HG03565 (cell line): ENCODE data around the gene LOXL4.
"Not testable (repeated sequence)": the region's sequence is repeated elsewhere in the genome, so short reads cannot be mapped to it uniquely, and the experiment has no call there.

Experiments used
- ATAC-seq: cut with Tn5 transposase; IDR thresholded peaks from one replicate; pipeline ENCODE4 v1.9.1; 2021; ENCODE audit warnings: mild to moderate bottlenecking, moderate library complexity; ENCODE audit not compliant: unreplicated experiment

LOXL4 gene

DNA sequence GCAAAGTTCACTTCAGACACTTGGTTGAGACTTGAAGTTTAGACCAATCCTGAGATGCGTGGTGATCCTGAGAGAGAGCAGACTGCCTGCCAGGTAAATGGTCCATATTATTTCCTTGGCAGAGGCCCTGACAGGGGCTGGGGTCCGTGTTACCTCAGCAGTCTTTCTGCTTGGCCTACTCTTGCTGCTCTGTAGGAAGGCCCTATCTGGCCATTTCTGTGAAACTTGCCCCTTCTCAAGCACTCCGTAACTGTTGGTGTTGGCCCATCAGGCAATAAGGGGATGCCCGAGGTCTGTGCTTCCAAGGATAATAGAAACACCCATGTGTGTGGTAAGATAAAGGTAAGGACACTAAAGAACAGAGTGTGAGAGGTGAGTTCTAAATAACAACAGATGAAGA lies 20.0 kb downstream of the LOXL4 start:
- no peak for ATAC-seq

DNA sequence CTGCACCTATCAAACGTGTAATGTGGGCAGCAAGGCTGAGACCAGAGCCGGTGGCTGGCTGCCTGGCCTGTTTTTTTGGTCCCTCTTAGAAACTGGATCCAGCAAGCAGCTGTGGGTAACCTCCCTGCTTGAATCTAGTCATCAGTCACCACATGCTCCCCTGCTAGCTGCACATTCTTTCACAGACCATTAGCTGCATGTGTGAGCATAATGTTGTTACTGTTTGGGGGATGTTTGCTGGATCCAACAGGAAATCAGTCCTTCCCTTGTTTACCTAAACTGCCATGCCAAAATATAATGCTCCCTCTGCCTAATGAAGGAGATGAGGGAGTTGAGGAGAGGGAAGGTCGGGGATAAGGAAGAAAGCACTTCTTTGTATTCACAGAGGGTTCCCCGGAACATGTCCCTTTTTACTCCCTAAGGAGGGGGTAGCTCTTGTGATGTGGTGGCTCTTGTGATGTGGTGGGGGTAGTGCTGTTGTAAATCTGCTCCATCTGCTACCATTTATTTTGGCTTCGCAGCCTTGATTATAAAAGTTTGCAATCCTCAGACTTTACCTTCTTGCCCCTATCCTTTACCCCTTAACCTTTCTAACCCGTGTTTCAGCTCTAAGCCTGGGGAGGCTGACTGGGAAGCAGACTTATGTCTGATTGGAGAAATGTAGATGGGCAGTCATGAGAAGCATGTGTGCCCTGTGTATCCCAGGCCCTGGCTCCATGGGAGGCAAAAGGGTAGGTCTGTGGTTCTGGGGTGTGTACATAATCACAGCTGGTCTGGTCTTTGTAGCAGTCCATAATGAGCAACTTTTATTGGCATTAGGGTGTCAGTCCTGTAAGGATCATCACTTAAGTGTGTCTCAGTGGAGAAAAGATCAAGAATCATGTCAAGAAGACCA lies 20.8 kb downstream of the LOXL4 start:
- no peak for ATAC-seq

DNA sequence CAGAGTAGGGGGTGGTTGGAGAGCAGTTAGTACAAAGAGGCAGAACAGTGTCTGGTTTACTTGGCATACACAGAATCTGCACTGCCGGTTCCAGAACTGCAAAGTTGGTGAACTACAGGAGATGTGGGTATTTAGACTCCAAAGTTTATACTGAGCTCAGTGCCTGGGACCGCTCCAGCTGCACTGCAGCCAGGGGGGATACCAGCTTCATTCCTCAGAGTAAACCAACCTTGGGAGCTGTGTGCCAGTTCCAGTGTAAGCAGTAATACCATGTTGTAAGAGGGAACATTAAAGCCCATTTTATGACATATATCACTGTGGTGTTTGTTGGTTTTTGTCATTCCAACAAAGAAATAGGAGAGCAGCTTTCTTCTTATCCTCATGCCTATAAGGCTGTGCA lies 23.4 kb downstream of the LOXL4 start:
- ATAC-seq = no peak

DNA sequence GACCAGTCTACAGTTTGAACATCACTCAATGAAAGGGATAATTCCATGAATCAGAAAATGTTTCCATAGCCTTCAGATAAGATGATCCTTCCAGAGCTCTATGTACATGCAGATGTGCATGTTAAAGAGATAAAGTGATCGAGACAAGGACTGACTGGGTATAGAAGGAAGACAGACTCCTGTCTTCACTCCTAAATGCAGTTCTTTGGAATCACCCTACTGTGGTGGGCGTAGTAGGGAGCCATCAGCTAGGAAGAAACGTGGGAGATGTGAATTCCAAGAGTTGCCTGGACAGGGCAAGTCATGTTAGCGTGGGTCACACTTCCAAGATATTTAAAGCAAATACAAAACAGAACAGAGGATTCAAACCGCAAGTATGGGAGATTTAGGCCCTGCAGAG lies 23.9 kb downstream of the LOXL4 start:
- no peak for ATAC-seq

DNA sequence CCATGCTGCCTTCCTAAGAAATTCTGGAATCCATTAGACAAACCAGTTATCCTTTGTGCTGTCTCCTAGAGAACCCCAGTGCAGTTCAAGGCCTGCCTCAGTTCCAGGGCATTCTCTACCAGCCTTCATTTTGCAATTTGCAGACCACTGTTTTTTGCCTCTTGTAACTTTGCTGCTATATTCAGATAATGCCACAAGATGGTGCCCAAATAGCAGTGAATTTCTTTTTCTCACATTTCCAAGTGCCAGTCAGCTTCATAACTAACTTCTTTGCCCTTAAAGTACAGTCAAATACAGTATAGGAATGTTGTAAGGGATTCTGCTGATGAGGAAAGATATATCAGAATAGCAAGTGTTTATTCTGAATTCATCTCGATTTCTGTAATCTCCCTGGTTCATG lies 25.2 kb downstream of the LOXL4 start:
- ATAC-seq = no peak

DNA sequence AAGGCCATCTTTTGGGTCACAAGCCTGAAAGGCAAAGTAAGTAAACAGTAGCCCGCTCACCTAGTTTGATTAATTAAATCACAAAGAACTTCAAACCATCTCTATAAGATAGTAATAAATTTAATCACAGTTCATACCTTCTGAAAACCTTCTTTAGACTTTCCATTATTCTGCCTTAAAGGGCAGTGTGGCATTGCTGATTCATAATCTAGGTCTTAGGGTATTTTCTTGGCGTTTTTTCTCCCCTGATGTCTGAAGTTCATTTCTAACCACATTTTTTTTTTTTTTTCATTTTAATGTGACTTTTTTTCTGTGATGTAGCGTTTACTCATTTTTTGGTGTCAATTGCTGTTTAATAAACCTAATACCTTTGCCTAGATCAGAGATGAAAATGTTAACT lies 27.5 kb downstream of the LOXL4 start:
- no peak for ATAC-seq

DNA sequence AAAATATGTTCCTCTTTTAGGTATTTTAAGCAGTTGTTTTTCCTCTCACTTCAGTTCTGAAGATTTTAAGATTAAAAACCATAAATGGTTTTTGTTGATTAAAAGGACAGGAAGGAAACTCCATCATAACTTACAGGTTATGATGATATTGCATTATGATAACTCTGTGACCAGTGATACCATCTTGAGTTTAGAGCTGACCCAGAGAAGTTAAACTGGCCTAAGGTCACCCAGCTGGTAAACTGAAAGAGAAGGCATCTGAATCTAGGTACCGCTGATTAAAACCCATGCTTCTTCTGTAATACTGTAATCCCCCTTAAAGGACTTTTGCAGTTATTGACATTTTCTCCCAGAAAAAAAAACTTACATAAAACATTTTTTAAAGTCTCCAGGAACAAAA lies 29.6 kb downstream of the LOXL4 start:
- ATAC-seq = no peak

DNA sequence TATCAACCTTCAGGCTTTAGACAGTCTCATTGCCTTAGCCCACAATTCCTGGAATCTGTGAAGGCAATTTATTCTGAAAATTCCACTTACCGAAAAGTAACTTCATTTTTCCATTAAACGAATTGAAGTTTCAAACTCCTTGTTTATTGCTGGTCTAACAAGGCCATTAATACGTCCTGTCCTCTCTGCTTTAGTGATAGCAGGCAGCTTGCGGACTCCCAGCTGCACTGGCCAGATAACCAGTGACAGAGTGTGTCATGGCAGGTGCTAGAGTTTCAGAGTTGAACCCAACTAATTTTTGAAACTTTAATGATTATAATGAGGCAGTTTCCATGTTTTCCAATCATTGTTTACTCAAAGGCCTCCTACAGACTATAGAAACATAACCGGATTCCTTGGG lies 31.1 kb downstream of the LOXL4 start:
- no peak for ATAC-seq

DNA sequence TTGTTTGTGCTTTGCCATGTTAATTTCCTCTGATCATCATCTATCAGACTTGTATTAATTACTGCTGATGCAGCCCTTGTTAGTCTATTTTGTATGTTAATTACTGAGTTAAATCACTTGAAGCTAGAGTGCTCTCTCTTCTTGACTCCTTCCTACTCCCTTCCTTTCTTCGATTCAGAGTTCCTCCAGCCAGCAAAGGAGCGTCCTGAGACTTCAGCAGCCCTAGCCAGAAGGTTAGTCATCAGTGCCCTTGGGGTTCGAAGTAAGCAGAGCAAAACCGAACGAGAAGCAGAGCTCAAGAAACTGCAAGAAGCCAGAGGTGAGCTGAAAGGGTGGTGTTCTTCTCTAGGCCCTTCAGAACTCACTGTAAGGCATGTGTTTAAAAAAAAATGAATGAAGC lies 32.1 kb downstream of the LOXL4 start:
- no peak for ATAC-seq

DNA sequence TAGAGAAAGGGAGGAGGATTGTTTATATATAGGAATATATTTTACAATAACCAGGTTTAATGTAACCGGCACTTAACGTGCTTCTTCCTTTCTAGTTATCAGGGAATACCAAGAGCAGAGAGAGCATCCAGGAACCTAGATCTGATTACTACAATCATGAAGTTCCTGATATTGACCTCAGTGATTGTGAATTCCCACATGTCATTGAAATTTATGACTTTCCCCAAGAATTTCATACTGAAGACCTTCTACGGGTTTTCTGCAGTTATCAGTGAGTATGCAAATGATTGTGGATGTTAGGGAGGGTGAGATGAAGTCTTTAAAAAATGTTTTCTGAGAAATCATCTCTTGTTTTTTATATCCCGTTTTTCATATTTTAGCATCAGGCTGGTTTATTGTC lies 36.6 kb downstream of the LOXL4 start:
- ATAC-seq = no peak

DNA sequence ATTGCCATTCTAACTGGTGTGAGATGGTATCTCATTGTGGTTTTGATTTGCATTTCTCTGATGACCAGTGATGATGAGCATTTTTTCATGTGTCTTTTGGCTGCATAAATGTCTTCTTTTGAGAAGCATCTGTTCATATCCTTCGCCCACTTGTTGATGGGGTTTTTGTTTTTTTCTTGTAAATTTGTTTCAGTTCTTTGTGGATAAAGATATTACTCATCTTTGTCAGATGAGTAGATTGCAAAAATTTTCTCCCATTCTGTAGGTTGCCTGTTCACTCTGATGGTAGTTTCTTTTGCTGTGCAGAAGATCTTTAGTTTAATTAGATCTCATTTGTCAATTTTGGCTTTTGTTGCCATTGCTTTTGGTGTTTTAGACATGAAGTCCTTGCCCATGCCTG lies 39.7 kb downstream of the LOXL4 start:
- ATAC-seq = not testable (repeated sequence)

DNA sequence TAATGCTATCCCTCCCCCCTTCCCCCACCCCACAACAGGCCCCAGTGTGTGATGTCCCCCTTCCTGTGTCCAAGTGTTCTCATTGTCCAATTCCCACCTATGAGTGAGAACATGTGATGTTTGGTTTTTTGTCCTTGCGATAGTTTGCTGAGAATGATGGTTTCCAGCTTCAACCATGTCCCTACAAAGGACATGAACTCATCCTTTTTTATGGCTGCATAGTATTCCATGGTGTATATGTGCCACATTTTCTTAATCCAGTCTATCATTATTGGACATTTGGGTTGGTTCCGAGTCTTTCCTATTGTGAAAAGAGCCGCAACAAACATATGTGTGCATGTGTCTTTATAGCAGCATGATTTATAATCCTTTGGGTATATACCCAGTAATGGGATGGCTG lies 40.3 kb downstream of the LOXL4 start:
- not testable (repeated sequence) for ATAC-seq

DNA sequence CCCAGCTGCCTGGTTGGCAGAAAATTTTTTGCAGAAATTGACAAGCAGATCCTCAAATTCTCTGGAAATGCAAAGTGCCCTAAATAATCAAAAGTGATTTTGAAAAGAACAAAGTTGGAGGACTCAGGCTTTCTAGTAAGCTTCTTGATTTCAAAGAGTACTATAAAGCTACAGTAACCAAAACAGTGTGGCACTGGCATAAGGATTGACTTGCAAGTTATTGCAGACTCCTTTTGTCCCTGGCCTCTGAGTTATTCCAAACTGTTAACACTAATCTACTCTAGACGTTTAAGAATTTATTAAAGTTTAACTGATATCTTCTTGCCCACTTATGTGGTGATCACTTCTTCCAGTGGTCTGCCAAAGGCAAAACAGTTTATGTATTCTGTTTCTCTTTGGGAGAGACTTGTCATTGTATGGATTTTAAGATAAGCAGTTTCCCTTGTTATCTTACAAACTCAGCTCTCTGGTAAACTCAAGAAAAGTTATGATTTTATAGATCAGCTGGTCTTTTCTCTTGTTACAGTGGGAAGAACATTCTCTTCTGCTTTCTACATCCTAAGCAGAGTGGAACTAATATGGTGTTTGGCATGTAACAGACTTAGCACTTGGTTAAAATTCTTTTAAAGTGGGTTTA lies 41.4 kb downstream of the LOXL4 start:
- no peak for ATAC-seq

DNA sequence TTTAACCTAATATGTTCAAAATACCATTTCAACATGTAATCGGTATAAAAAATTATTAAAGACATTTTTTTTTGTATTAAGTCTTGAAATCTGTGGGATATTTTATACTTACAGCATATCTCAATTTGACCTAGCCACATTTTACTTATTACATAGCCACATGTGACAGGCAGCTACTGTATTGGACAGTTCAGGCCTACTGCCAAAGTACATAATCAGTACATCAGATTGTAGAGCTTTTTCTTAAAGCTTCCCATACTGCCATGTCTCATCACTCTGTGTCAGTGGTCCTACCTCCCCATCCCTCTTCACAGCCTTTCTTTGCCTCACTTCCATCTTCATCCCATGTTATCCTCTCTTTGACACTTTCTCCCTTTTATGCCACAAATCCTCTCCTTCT lies 43.0 kb downstream of the LOXL4 start:
- no peak for ATAC-seq

DNA sequence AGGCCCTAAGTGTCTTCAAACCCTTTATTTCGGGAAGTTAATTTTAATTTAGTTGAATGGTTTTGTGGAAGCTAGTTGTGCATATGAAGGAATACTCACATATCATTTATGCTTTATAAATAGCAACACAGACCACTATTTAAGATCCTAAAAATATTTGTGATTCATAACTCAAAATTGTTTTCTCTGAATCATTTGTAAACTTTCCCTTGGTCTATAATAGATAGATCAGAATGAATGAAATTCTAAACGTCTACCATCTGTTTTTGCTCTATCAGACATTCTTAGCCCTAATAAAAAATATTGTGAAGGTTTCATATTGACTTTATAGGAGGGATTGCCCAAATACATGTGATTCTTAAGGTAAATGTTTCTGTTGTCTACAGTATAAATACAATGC lies 43.5 kb downstream of the LOXL4 start:
- ATAC-seq = no peak

DNA sequence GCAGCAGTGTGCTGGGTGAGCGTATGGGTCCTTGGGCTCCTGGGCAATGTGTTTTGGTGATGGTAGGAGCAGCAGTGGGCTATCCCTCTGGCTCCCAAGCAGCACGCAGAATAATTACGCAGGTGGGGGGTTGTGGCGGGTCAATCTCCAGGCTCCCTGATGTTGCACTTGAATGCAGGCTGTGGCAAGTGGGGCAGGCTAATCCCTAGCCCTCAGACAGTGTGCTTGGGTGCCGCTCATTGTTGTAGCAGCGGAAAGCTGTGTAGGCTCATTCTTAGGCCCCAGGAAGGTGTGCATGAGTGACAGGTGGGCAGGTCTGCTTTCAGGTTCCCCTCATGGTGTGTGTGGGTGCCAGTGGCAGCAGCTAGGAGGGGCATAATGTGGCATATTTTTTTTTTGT lies 44.1 kb downstream of the LOXL4 start:
- ATAC-seq = no peak

DNA sequence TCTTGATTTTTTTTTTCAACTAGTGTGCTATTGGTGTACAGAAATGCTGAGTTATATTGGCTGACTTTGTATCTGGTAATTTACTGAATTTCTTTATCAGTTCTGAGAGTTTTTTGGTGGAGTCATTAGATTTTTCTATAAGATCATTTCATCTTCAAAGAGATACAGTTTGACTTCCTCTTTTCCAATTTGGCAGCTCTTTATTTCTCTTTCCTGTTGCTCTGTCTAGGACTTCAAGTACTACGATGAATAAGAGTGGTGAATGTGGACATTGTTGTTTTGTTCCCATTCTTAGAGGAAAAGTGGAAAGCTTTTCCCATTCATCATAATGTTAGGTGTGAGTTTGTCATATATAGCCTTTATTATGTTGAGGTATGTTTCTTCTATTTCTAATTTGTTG lies 50.2 kb downstream of the LOXL4 start:
- ATAC-seq = no peak

DNA sequence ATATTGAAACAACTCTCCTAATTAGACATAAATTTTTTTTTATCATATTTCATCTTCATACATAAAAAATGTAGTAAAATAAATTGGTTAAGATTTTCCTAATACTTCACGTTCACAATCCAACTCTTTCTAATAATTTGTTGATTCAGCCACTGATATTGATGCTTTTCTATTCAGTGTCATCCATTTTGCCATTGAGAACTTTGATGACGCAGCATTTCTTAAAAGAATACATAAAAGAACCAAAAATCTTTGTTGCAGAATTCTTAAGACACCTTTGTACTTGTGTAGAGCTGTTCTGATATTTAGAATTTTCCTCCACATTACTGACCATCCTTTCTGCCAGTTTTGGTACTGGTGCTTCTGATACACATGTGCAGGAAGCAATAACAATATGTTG lies 52.6 kb downstream of the LOXL4 start:
- ATAC-seq = no peak

DNA sequence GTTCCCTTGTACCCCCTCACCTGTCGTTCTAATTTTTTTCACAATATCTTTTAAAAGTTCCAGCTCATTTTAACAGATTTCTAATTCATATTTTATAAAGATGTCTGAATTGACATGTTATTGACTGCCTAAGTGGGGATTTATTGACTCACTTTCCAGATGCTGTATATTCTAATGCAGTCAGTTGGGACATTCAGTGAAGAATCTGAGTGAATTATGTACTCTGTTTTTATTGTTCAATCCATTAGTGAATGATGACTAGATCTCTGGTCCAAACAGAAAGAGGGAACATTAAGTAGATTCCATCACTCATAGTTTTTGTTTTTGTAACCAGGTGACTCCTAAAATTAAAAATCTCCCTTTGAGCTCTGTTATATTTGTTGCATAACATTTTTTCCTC lies 54.3 kb downstream of the LOXL4 start:
- ATAC-seq = no peak

DNA sequence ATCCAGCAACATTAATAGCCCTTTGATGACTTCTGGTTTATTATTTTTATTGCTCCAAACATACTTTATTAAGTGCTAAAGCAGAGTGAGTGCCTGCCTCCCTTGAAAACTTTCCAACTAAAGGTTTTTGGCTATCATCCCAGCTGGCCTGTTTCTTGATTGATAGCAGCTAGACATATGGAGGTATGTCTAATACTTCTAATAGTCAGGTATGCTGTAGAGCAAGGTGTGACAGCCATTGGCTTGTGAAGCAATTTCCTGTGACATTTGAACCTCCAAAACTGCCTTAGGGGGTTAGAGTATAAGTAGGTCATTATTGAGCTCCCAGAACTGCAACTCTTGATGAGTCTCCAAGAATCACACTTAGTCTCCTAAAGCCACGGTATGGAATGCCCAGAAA lies 55.8 kb downstream of the LOXL4 start:
- no peak for ATAC-seq

DNA sequence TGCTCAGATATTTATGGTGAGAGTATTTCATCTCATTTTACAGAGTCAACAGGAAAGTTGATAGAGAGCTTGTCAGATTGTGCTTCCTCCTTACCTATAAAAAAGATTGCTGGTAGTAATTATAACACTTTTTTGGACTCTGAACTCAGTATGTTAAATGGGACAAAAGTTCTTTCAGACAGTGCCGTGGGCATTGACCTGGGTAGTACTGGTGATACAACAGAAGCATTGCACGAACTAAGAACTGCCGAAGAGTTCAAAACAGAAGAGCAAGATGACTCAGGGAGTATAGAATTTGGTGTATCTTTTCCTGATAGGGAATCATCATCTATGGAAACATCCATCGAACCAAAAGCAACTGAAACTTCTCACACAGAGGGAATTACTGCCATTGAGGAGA lies 58.6 kb downstream of the LOXL4 start:
- ATAC-seq = no peak

DNA sequence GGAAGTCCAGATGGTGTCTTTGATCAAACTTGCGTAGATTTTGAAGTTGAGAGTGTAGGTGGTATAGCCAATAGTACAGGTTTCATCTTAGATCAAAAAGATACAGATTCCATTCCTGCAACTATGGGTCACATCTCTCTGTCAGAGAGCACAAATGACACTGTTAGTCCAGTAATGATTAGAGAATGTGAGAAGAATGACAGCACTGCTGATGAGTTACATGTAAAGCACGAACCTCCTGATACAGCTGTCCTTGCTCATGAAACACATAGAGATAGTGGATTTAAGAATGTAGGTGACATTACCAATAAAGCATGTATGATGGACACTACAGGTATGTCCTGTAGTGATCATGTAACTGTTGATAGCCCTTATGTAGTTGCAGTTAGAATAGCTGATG lies 59.1 kb downstream of the LOXL4 start:
- no peak for ATAC-seq

DNA sequence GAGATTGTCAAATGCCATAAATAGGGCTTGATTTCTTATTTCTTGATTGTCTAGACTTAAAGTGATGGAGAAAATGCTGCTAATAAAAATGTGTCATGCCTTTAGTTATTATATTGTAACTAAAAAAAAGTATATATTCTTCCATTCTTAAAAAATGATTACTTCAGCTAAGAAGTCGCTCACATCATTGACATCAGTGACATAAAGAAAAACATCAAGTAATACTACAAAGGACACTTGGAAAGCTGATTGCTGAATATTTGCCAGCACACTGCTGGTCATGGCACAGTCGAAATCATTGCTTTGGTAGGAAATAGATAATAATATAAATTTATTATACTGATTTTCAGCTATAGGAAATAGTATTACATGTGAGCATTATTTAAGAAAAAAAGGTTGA lies 62.6 kb downstream of the LOXL4 start:
- no peak for ATAC-seq
